Suprapubic skin (tissue), 3 donors: ENCODE results near the gene ADAMTS13.

Source experiments
- CTCF ChIP-seq, 2 donors: fragments of 200-600 bp in 1 of 2; fragments of 450-650 bp in 1 of 2; sonication (generic) in 1 of 2; IDR thresholded peaks; one replicate each; pipeline ENCODE4 v1.5.1; 2016 to 2019; ENCODE audit warnings: antibody characterized with exemption in 2 of 2, mild to moderate bottlenecking in 1 of 2, moderate library complexity in 1 of 2
- POLR2AphosphoS5 ChIP-seq, 3 donors: sonication (generic); formaldehyde crosslinking; IDR thresholded peaks; one replicate each; pipeline ENCODE4 v1.6.1; 2017; ENCODE audit warnings: antibody characterized with exemption in 3 of 3

- TF ChIP-seq CTCF (IDR thresholded peaks at IDR 0.05), result no peak
- TF ChIP-seq POLR2AphosphoS5 (IDR thresholded peaks at IDR 0.05), result no peak
Observed at GRCh38 chr9:133499132-133499891, 77.1 kb downstream of the ADAMTS13 start.
